Measurements from ENCODE around the gene ZNF274.

GRCh38 chr19:58228585-58229254 lies 45.9 kb downstream of the ZNF274 start, which contains the start of gene ZNF544:
- TF ChIP-seq CTCF (IDR thresholded peaks at IDR 0.05) (no peak), POLR2A (IDR thresholded peaks at IDR 0.05) (no peak), POLR2AphosphoS5 (IDR thresholded peaks at IDR 0.05) (peak in 1 of 3 donors; percentile 22), EP300 (IDR thresholded peaks at IDR 0.05) (no peak)
